Astrocyte (in vitro differentiated cells and primary cell): ENCODE measurements around the gene SATB2. TPM values are rescaled to one million over a fixed set of nuclear protein-coding genes. Genes with fewer than 3 reads are reported as not detected.

Experiments used
- DNase-seq: peaks from one replicate; pipeline ENCODE4 v3.0.0-alpha.2; 2010; ENCODE audit warnings: low read depth
- FAIRE-seq: peaks from 2 replicates; lab custom pipeline; 2011; peaks lifted over from hg19 to GRCh38; lab: Jason Lieb, UNC
- H2AFZ ChIP-seq: 2 replicates; pipeline ENCODE4 v1.6.0; 2012; ENCODE audit warnings: low read depth, low read length, inconsistent platforms
- H3K27ac ChIP-seq: 2 replicates; pipeline ENCODE4 v1.5.1; 2011; ENCODE audit warnings: low read depth, low read length, inconsistent platforms
- H3K27me3 ChIP-seq: 2 replicates; pipeline ENCODE4 v1.6.0; 2011; ENCODE audit warnings: low read length, inconsistent platforms; ENCODE audit not compliant: insufficient read depth
- H3K36me3 ChIP-seq: 2 replicates; pipeline ENCODE4 v1.5.1; 2011; ENCODE audit warnings: low read length, inconsistent platforms; ENCODE audit not compliant: insufficient read depth
- H3K4me1 ChIP-seq: 2 replicates; pipeline ENCODE4 v1.5.1; 2011; ENCODE audit warnings: low read length, inconsistent platforms; ENCODE audit not compliant: insufficient read depth
- H3K4me2 ChIP-seq: 2 replicates; pipeline ENCODE4 v1.6.0; 2012; ENCODE audit warnings: low read length, inconsistent platforms
- H3K4me3 ChIP-seq: 2 replicates; pipeline ENCODE4 v1.5.1; 2011; ENCODE audit warnings: low read depth, mild to moderate bottlenecking, low read length, inconsistent platforms; ENCODE audit not compliant: insufficient read depth
- H3K79me2 ChIP-seq: 2 replicates; pipeline ENCODE4 v1.6.0; 2012; ENCODE audit warnings: mild to moderate bottlenecking, low read length, inconsistent platforms; ENCODE audit not compliant: insufficient read depth
- H3K9ac ChIP-seq: 2 replicates; pipeline ENCODE4 v1.6.0; 2012; ENCODE audit warnings: mild to moderate bottlenecking, low read length, inconsistent platforms
- H3K9me3 ChIP-seq: 2 replicates; pipeline ENCODE4 v1.5.1; 2012; ENCODE audit warnings: low read depth, mild to moderate bottlenecking, low read length, inconsistent platforms; ENCODE audit not compliant: insufficient read depth
- H4K20me1 ChIP-seq: 2 replicates; pipeline ENCODE4 v1.6.0; 2012; ENCODE audit warnings: low read length, inconsistent platforms; ENCODE audit not compliant: insufficient read depth
- H3K27ac Mint-ChIP-seq: one replicate; pipeline ENCODE4 v1.8.0; 2021; ENCODE audit warnings: mild to moderate bottlenecking, mixed read lengths; ENCODE audit not compliant: unreplicated experiment
- H3K27me3 Mint-ChIP-seq: one replicate; pipeline ENCODE4 v1.8.0; 2021; ENCODE audit warnings: low read depth, mixed read lengths; ENCODE audit not compliant: unreplicated experiment
- H3K36me3 Mint-ChIP-seq: one replicate; pipeline ENCODE4 v1.8.0; 2021; ENCODE audit warnings: low read depth, mixed read lengths; ENCODE audit not compliant: unreplicated experiment
- H3K4me1 Mint-ChIP-seq: one replicate; pipeline ENCODE4 v1.8.0; 2021; ENCODE audit warnings: low read depth, mixed read lengths; ENCODE audit not compliant: unreplicated experiment
- H3K4me3 Mint-ChIP-seq: one replicate; pipeline ENCODE4 v1.8.0; 2021; ENCODE audit warnings: mild to moderate bottlenecking, moderate library complexity, mixed read lengths; ENCODE audit not compliant: unreplicated experiment
- H3K9me3 Mint-ChIP-seq: one replicate; pipeline ENCODE4 v1.8.0; 2021; ENCODE audit warnings: mild to moderate bottlenecking, mixed read lengths; ENCODE audit not compliant: unreplicated experiment
- EZH2 ChIP-seq: IDR thresholded peaks from 2 replicates; pipeline ENCODE4 v1.6.1; 2012; ENCODE audit warnings: mild to moderate bottlenecking, low read length, inconsistent platforms; ENCODE audit not compliant: insufficient read depth
- total RNA-seq: library from RNA; stranded (reverse); gene quantifications from 2 replicates; pipeline ENCODE4 v1.2.1, GENCODE V29; 2021
- TF ChIP-seq, protein P1 (sequence below): IDR thresholded peaks from 2 replicates; pipeline ENCODE4 v1.5.1; 2011; ENCODE audit warnings: low read depth, mild to moderate bottlenecking, inconsistent platforms, low read length, moderate library complexity; ENCODE audit not compliant: insufficient read depth

Gene SATB2
- total RNA-seq, 1 donor from 2014 or later, result 12.3 TPM

DNA sequence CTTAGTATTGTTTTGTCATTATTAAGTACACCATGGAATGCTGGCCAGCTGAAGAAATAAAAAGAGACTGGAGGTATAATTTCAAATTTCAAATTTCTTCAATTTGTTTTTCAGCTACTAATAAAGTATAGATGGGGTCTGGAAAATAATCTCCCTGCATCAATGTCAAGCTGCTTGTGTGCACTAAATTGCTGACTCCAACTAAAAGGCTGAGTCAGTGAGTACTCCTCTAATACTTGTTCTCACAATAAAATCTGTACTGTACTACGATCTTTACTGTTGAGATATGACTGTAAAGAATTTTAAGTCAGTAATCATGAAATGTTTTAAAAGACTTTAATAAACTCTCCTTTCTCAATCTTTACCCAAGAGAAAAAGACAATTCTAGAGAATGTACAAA is 131.9 kb downstream of the SATB2 start:
- no peak overlapping the region for H3K27ac Mint-ChIP-seq
- H2AFZ ChIP-seq, result no peak overlapping the region
- no peaks in the 10 kb centered on the region for H3K27me3 Mint-ChIP-seq
- no peak overlapping the region for H3K27ac ChIP-seq
- no peaks in the 10 kb centered on the region for H3K36me3 Mint-ChIP-seq
- no peaks in the 10 kb centered on the region for H3K9me3 ChIP-seq
- no peak overlapping the region for H3K4me2 ChIP-seq
- H3K4me1 Mint-ChIP-seq, result peaks cover 3% of the 10 kb centered on the region
- FAIRE-seq, result no peak
- no peak overlapping the region for H3K9ac ChIP-seq
- H3K79me2 ChIP-seq, result no peaks in the 10 kb centered on the region
- DNase-seq, result no peak
- H3K36me3 ChIP-seq, result peaks cover 5% of the 10 kb centered on the region
- no peaks in the 10 kb centered on the region for H4K20me1 ChIP-seq
- no peaks in the 10 kb centered on the region for H3K9me3 Mint-ChIP-seq
- H3K4me3 Mint-ChIP-seq, result no peak overlapping the region
- TF ChIP-seq EZH2, result no peak
- TF ChIP-seq, protein P1, sequence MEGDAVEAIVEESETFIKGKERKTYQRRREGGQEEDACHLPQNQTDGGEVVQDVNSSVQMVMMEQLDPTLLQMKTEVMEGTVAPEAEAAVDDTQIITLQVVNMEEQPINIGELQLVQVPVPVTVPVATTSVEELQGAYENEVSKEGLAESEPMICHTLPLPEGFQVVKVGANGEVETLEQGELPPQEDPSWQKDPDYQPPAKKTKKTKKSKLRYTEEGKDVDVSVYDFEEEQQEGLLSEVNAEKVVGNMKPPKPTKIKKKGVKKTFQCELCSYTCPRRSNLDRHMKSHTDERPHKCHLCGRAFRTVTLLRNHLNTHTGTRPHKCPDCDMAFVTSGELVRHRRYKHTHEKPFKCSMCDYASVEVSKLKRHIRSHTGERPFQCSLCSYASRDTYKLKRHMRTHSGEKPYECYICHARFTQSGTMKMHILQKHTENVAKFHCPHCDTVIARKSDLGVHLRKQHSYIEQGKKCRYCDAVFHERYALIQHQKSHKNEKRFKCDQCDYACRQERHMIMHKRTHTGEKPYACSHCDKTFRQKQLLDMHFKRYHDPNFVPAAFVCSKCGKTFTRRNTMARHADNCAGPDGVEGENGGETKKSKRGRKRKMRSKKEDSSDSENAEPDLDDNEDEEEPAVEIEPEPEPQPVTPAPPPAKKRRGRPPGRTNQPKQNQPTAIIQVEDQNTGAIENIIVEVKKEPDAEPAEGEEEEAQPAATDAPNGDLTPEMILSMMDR, result no peak
- no peak overlapping the region for H3K4me3 ChIP-seq
- H3K27me3 ChIP-seq, result no peaks in the 10 kb centered on the region
- peaks cover 8% of the 10 kb centered on the region for H3K4me1 ChIP-seq

DNA sequence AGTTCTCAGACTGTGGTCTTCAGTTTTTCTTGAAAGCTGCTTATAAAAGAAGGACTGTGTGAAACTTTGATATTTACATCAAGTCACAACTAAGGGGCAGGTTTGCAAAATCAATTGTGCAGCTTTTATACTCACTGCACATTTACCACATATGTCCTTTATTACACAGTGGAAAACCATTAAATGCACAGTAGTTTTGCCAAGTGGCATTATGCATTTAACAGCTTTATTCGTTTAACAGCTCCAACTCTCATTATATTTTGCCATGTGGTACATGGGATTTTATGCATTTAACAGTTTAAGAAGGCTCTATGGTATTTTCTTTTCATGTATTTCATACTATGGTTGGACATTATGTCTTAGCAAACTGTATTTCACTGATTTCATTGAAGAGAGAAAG is 135.6 kb downstream of the SATB2 start:
- DNase-seq (no peak), FAIRE-seq (no peak)
- Mint-ChIP-seq H3K36me3 (no peaks in the 10 kb centered on the region), H3K4me3 (no peak overlapping the region), H3K4me1 (no peaks in the 10 kb centered on the region), H3K27ac (no peak overlapping the region), H3K9me3 (no peaks in the 10 kb centered on the region), H3K27me3 (no peaks in the 10 kb centered on the region)
- Histone ChIP-seq H3K9me3 (no peaks in the 10 kb centered on the region), H3K4me3 (no peak overlapping the region), H3K36me3 (peaks cover 5% of the 10 kb centered on the region), H3K27ac (no peak overlapping the region), H4K20me1 (no peaks in the 10 kb centered on the region), H3K4me1 (no peaks in the 10 kb centered on the region), H2AFZ (no peak overlapping the region), H3K79me2 (no peaks in the 10 kb centered on the region), H3K4me2 (no peak overlapping the region), H3K27me3 (no peaks in the 10 kb centered on the region), H3K9ac (no peak overlapping the region)
- no peak for TF ChIP-seq EZH2
- TF ChIP-seq, protein P1, result no peak

DNA sequence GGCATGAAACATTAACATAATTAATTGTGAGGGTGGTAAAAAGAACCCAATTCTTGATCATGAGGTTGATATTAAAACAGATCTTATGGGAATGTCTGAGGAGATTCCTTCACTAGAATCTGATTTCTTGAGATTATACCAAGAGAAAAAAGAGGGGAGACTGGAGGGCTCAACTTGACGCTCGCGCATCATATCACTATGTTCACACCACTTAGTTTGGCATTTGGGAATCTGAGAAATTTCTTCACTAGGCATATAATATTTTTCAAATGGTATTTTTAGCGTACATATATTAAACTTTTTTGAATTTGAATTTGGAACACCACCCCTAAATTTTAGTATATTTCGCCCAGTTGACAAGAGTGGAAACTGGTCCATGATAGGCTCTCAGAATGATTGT is 140.1 kb downstream of the SATB2 start:
- TF ChIP-seq EZH2, result no peak
- TF ChIP-seq, protein P1, result no peak
- no peaks in the 10 kb centered on the region for H3K9me3 Mint-ChIP-seq

More for the DNA sequence above, 140.1 kb downstream of the SATB2 start:
- Mint-ChIP-seq H3K27ac (no peak overlapping the region), H3K4me1 (peaks cover 8% of the 10 kb centered on the region), H3K27me3 (no peaks in the 10 kb centered on the region), H3K4me3 (no peak overlapping the region), H3K36me3 (no peaks in the 10 kb centered on the region)
- Histone ChIP-seq H3K9me3 (no peaks in the 10 kb centered on the region), H3K36me3 (no peaks in the 10 kb centered on the region), H3K79me2 (no peaks in the 10 kb centered on the region), H3K4me3 (no peak overlapping the region), H4K20me1 (no peaks in the 10 kb centered on the region), H3K4me1 (peaks cover 4% of the 10 kb centered on the region), H3K4me2 (no peak overlapping the region), H3K27ac (no peak overlapping the region), H3K27me3 (no peaks in the 10 kb centered on the region), H3K9ac (no peak overlapping the region), H2AFZ (no peak overlapping the region)
- DNase-seq, result no peak
- FAIRE-seq, result no peak
